Medulla oblongata (tissue), 1 donor: ENCODE data around the gene SORCS2.
A peak's percentile ranks its signal among the peaks of the same experiment; 100 is the strongest.

Source experiments
- DNase-seq: peaks from one replicate; pipeline ENCODE4 v3.0.0-alpha.2; 2015; ENCODE audit errors: extremely low spot score

The SORCS2 gene

DNA sequence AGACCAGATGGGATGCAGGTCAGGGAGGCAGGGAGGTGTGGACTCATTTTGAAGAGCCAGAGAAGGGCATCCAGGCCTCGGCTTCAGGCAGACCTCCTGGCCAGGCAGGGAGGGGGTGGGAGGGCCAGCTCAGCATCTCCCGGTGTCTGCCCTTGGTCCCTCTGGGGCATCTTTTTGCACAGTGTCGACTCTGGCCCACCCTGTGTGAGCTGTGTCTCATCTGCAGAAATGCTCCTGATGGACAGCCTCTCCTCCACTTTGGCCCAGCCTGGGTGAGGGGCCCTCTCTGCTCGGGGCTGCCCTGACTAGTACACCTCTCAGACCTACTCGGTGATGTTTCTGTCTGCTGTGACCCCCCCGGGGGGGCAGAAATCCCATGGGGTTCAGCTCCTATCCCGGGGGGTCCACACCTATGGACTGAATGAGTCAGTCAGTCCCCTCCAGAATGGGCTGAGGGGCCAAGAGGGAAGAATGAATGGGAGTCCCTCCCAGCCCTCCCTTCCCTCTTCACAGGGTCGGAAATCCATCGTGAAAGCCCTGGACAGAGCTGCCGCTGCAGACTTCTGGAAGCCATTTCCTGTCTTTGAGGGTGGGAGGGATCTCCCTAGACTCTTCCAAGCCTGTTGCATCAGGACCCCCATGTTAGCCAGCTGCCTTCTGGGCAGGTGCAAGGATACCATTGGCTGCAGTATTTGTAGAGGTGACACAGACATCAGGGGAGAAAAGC is 439.1 kb downstream of the SORCS2 start:
- DNase-seq = no peak

DNA sequence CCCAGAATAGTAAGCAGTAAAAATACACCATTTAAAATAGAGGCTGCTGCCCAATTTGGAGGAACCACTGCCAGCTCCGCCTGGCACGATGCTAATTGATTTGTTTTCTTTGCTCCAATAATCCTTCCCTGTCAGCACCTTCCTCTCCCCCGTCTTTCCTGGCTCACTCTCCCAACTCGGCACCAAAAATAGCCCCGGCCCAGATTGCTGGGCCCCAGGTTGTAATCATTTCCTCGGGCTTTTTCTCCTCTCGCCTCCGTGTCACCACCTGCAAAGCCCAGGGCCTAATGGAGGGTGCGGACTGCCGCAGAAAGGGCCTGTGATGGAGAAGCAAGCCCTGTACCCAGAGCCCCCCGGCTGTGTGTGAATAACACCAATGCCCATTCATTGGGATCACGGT is 440.0 kb downstream of the SORCS2 start:
- no peak for DNase-seq

DNA sequence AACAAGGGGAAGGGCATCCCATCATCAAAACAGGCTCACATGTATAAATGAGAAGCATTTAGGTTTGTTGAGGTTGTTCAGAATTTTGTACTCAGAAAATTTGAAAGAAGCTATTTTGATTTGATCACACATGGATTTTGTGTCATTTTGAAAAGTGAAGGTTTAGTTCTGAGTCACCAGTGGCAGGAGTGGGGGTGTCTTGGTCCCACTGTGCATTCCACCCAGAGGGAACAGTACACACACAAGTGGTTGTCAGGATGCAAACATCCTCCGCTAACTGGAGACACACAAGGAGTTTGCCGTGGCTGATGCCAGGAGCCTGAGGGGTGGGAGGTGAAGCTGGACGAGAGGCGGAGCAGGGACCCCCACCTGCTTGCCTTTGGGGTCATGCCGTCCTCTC is 440.6 kb downstream of the SORCS2 start:
- DNase-seq = no peak

DNA sequence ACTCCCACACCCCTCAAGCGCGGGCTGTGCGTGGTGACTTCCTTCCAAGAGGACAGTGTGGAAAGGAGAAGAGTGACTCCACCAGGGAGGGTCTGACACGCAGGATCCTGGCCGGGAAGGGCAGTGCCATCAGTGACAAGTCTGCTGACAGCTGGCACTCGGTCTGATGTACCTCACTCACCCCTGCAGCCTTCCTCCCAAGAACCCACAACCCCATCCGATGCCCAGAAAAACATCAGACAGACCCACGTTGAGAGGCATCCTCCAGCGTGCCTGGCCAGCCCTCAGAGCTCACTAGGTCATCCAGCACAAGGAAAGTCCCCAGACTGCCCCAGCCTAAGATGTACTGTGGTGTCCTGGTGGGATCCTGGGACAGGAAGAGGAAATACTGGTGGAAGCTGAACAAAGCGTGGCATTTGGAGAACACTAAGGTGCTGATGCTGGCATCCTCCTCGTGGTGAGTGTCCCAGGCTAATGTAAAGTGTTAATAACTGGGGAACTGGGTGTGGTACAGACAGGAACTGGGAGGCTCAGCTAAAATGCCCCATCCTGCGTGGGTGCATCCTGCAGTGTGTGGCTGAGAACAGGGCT is 442.4 kb downstream of the SORCS2 start:
- DNase-seq = no peak

DNA sequence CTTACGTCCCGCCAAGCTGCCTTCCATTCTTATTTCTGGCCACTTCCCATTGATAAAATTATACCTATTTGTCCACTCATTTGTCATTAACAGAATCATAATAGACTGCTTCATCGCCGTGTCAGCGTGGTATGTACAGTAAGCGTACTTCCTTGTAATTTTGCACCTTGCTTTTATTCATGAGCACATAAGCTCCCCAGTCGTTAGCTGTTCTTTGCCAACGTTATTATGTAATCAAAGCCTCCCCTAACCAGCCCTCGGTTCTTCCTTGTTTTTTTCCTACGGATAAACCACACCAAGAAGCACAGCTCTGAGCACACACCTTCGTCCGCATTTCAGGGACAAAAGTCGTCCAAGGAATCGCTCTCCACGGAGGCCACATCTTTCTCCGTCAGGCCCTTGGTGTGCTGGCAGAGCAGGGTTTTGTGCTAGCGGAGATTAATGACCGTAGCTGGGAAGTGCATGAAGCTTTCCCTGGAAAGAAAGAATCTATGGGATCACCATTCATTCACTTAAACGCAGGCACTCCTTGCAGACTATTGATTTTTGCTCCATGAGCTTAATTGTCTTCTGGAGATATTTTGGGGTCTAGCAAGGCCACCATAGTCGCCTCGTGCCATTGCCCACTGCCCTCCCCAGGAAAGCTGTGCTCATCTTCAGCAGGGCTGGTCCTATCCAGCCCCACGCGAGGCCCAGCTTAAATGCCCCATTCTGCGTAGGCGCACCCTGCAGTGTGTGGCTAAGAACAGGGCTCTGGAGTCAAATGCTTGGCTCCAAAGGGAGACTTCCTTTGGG is 443.3 kb downstream of the SORCS2 start:
- DNase-seq = no peak

DNA sequence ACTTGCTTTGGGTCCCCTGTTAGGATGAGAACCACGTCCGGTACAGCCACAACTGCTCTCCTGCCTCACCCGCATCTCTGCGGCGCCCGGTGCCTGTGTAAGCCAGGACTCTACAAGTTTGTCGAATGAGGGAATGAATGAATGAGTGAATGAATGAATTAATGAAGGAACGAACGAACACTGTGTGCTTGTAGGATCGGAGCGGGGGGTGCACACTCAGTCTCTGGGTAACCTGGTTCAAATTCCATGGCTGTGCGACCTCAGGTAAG is 443.8 kb downstream of the SORCS2 start:
- DNase-seq = no peak

DNA sequence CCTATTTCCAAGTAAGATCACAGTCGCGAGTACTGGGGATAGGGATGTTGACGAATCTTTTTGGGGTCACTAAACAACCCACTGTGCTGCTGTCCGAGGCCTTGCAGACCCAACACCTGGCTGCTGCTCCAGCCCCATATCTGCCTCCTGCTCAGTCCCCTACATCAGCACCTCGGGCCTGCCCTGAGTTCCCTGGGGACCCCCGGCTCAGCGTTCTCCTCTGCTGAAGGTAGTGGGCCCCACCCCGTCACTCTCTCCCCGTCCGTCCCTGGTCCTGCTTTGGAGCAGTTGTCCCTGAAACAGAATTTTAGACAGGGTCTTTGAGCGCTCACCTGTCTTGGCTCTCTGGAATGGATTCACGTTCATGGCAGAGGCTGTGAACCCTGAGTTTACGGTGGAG is 444.8 kb downstream of the SORCS2 start:
- no peak for DNase-seq

DNA sequence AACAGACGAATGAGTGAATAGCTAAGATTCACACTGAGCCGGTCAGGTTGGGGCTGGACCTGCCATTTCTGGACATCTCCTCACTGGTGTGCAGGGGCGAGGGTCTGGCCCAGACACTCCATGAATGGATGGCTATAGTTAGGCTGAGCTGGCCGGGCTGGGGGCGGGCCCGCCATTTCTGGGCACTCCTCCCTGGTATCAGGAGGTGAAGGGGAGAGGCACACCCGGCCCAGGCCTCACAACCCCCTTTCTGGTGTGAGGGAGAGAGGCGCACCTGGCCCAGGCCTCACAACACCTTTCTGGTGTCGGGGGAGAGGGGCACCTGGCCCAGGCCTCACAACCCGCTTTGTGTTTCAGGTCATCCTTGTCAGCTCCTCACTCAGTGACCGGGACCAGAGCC is 445.6 kb downstream of the SORCS2 start:
- DNase-seq = no peak

DNA sequence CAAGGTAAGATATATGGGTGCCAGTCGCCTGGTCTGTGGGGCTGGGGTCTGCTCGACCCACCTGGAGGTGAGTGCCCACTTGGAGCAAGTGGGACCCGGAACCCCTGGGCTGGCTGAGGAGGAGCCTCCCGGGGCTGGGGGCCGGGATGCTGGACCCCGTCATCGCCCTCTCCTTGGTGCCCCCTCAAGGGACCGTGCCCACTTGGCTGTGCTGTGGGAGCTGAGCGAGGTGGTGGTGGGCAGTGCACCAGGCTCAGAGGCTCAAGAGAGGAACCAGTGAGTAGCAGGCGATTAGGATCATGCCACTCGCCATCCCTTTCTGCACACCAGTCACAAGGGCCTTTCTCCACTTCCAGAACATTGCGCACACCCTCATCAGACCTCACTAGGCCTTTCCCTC is 446.2 kb downstream of the SORCS2 start:
- no peak for DNase-seq

DNA sequence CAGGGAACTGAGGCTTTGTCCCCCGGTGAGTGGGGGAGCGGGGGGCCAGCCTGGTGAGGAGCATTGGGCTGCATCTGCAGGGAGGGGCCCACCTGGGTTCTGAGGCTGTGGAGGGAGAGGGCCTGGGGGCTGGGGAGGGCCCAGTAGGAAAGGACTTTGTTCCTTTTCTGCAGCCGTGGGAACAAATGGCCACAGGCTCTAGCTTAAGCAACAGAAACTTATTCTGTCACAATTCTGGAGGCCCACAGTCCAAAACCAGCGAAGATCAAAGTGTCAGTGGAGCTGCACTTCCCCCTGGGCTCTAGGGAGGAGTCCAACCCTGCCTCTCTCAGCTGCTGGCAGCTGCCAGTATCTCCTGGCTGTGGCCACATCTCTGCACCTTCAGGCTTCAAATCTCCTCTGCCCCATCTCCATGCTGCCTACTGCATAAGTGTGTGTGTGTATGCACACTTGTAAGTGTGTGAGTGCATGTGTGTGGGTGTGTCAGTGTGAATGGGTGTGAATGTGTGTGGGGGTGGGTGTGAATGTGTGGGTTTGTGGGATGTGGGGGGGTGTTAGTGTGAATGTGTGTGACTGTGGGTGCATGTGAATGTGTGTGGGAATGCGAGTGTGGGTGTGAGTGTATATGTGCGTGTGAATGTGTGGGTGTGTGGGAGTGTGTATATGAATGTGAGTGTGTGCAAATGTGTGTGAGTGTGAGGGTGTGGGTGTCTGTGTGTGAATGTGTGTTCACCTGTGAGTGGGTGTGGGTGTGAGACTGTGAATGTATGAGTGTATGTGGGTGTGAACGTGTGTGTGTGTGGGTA is 446.8 kb downstream of the SORCS2 start:
- no peak for DNase-seq

DNA sequence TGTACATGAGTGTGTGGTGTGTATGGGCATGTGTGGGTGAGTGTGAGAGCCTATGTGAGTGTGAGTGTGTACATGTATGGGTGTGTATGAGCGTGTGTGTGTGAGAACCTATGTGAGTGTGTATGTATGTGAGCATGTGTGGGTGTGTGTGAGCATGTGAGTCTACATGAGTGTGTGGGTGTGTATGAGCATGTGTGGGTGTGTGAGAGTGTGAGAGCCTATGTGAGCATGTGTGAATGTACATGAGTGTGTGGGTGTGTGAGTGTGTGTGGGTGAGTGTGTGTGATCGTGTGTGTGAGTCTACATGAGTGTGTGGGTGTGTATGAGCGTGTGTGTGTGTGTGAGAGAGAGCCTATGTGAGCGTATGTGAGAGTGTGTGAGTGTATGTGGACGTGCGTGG is 447.8 kb downstream of the SORCS2 start:
- DNase-seq = no peak

DNA sequence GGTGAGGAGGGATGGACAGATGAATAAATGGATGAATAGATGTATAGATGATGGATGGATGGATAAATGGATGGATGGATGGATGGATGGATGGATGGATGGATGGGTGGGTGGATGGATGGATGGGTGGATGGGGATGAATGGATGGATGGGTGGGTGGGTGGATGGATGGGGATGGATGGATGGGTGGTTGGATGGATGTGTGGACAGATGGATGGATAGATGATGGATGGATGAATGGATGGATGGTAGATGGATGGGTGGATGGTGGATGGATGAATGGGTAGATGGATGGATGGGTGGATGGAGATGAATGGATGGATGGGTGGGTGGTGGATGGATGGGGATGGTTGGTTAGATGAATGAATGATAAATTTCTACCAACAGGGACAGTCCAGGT is 449.4 kb downstream of the SORCS2 start:
- no peak for DNase-seq

DNA sequence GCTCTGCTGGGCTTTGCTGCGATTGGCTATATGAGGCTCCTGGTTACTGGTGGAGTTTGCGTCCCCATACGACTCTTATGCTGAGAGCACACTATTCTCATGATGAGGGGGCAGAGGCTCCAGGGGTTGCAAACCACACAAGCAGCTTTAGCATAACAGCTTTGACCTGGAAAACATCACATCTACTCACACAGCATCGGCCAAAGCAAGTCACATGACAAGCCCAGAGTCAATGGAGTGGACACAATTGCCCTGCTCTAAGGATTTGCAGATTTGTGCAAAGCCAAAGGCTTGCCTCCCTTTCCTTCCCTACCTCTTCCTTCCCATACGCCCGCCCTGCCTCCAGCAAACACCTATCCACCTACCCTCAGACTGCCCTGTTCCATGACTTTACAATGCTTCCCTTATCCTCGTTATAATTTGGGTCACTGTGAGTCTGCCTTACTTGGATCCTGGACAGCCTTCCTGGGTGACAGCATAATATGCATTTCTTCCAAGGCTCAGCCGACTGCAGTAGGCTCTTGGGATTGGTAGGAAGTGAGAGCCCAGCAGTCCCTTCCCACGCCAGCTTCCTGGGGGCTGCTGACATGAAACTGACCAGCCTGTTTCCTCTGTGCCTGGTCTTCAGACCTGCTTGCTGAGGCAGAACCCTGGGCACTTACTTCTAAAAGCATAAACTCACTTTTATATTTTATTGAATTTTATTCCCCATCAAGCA is 450.6 kb downstream of the SORCS2 start:
- DNase-seq = peak; percentile 40

DNA sequence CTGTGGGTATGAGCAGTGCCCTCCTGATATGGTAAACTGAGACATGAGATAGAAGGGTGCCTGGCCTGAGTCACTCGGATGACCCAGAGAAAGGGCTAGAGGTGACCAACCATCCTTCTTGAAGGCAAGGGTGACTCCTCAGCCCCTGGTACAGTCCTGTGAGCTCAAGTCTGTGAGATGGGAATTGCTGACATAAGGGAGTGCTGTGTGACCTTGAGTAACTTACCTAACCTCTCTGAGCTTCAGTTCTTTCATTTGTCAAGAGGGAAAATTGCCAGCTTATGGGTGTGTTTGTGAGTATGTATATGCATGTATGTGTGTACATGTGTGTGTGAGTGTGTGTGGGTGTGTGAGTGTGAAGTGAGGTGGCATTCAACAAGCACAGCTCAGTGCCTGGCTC is 452.8 kb downstream of the SORCS2 start:
- DNase-seq = no peak

DNA sequence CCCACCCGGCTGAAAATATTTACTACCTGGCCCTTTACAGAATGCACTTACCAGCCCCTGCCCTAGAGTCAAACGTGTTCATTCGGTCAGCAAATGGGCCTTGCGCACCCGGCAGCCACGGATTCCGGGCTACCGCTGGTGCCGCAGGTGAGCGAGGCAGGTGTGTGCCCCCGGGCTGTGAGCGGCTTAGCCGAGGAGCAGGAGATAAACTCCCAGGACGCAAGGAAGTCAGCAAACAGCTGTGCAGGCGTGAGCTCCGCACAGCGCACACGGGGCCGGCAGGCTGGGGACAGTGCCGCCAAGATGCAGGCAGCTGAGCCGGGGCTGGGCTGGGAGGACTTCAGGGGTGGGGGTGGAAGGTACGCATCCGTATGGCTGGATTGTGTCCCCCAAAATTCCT is 453.6 kb downstream of the SORCS2 start:
- DNase-seq = no peak

DNA sequence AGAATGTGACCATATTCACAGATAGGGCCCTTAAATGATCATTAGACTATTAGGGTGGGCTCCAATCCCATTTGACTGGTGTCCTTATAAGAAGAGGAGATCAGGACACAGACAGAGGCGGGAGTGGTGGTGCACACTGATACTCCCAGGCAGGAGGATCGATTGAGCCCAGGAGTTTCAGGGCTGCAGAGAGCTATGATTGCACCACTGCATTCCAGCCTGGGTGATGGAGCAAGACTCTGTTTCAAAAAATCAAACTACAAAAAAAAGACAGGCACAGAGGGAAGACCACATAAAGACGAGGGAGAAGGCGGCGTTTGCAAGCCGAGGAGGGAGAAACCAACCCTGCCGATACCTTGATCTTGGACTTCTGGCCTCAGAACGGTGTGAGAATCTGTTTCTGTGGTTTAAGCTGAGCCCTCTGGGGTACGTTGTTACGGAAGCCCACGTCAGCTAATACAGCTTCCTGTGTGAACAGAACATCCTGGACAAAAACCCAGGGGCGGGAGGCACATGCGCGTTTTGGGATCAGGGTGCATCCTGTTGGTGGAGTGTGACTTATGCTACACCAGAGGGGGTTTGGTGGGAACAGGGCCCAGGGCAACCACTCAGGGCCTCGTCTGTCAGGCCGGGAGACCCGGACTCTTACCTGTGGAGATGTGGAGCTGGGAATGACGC is 454.2 kb downstream of the SORCS2 start:
- no peak for DNase-seq

DNA sequence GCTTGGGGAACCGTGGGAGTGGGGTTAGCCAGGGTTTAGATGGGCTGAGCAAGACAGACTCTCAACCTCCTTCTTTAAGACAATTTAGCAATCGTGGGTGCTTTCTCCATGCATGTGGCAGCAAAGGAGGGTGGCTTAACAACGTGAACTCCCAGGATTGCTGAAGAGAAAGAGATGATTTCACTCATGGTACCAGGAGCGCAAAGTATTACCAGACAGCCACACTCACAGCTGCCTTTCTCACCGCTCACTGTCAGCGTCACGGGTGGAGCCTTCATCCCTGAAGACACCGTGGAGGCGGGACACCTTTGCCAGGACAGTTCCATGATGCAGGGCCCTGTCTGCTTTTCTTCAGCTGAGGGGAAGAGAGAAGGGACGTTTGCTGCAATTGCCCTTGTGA is 454.8 kb downstream of the SORCS2 start:
- no peak for DNase-seq

DNA sequence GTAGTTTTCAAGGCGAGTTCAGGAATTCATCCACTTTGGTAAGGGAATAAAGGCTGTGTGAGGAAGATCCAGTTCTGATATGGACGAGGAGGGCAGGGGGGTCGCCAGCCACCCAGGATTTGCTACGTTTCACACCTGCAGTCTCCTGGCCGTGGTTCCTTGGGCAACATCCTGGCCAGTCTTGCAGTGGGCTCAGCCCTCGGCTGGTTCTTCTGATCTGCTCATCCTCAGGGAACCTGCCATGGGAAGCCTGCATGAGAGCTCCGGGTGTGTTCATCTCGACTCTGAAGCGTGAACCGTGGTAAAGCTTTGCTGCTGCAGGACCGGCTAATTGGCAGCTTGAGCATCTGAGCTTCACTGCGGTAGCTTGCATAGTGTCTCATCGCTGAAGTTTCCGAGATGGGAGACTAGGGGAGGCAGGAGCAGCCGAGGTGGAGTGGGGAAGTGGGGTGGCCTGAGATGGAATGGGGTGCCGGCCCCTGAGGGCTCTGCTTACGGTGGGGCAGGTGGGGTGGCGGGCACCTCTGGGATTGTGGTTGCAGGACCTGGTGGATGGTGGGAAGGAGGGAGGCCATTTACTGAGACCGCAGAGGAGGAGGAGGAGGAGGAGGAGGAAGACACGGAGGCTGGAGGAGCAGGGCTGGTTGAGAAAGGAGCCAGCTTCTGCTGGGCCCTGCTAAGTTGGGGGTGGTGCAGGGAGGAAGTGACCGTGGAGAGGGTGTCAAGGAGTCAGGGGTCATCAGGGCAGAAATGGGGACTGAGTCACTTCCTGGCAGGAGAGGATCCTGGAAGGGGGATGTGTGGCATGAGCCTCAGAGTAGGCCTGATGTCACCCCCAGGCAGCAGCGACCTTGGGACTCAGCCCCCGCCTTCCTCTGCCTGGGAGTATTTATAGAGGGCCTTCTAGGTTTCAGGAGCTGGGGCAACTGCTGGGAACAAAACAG is 455.5 kb downstream of the SORCS2 start:
- no peak for DNase-seq

DNA sequence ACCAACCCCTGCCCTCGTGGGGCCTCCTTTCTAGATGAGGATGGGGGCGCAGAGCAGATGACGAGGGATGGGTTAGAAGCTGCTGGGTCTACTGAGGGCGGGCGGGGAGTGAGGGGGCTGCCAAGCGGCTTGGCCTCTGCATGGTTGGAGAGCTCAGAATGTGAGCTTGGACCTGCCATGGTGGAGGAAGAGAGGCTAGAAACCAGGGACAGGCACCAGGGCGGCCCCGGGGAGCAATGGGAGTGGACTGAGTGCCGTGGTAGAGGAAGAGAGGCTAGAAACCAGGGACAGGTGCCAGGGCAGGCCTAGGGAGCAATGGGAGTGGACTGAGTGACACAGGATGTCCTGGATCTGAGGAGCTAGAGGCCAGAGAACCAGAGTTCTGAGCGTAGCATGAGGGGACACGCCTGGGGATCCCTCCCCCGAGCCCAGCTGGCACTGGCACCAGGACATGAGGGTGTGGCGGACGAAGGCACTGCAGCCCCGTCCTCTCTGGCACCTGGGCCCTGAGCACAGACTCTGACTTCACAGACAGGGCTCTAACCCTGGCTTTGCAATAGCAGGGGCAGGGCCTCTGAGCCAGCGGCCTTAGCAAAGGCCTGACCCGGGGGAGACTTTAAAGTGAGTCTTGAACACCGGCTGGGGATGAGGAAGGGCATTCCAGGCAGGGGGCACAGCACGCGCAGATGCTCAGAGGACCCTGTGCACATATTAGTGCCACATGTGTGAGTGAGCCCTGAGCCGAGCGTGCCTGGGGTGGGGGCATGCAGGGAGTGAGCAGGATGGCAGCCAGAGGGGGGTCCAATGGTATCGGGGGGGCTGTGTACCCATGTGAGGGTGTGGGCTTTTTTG is 456.4 kb downstream of the SORCS2 start:
- no peak for DNase-seq
